ENCODE data around the gene SOX21. TPM values are rescaled to one million over a fixed set of nuclear protein-coding genes. Genes with fewer than 3 reads are reported as not detected.

Gene SOX21
- total RNA-seq, 1 experiment from 2014 or later, result not detected

DNA sequence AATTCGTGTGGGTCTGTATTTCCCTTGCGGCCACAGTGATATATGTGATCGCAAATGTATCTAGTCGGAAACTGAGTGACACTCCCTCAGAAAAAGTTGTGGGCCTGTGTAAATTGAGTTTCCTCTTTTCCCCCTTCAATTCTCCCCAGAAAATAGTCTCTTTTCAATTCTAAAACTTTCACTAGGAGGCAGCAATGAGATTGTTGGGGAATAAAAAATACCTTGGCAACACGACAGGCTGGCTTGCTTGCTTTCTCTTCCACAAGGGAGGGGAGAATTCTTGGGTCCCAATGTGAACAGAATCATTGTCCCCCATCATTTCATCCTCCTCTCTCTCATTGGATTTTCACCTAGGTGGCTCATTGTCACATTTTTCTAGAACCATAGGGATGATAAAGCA, 3.7 kb upstream of the SOX21 start:
- BruUV-seq (replicated peaks), result no TSS peak
- no peaks in the 10 kb centered on the region for H3K9me3 Mint-ChIP-seq (ENCODE audit: unreplicated experiment)
- intact Hi-C loops (cut with micrococcal nuclease), result loop anchor here (2.0 kb wide), 1 partner anchor 443 kb away; no protein-coding TSS in a partner anchor
- H3K36me3 Mint-ChIP-seq (ENCODE audit: insufficient read depth, unreplicated experiment), result no peaks in the 10 kb centered on the region
- POLR2A ChIA-PET, result interaction anchor here (0.7 kb wide), 1 partner anchor 33 kb away, joined by 4 read pairs; no protein-coding TSS in a partner anchor
- no peaks in the 10 kb centered on the region for H3K4me1 Mint-ChIP-seq (ENCODE audit: insufficient read depth, unreplicated experiment)
- peaks cover 11% of the 10 kb centered on the region for H3K27me3 Mint-ChIP-seq (ENCODE audit: insufficient read depth, unreplicated experiment)
- TF ChIP-seq CTCF (IDR thresholded peaks at IDR 0.05; ENCODE audit: unreplicated experiment), result peak; percentile 16
- H3K27ac Mint-ChIP-seq (ENCODE audit: low read depth, unreplicated experiment), result no peak overlapping the region
- DNase-seq (ENCODE audit: unreplicated experiment), result no peak
- CTCF ChIA-PET, result interaction anchor here (0.6 to 1.6 kb wide), 3 partner anchors 438 to 720 kb away, joined by 3 to 7 read pairs (median 3); no protein-coding TSS in a partner anchor
- H3K4me3 Mint-ChIP-seq (ENCODE audit: unreplicated experiment), result no peak overlapping the region

DNA sequence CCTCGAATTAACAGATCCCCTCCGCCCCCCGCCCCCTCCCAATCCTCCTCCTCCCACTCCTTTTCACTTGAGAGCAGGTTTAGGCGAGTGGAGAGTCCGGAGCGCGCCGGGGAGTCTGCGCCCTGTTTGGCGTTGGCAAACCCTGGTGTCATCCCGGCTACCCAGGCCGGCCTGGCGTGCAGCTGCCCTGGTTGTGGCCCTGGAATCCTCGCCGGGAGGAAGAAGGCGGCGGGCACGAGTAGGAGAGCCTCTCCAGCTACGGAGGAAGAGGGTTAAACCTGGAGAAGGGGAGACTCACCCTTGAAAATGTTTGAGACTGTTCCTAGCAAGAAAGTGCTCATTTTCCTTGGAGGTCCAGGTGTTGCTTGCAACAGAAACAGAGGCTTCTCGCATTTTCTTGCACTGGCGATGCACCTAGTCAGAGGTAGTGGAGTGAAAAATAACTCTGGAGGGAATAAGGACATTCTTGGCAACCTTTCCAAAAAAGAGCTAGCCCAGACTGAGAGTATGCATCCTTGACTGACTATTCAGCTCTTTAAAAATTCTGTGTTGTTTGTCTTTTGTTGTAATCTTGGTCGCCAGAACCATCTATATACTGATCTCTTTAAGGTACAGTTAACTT, 1.3 kb upstream of the SOX21 start:
- TF ChIP-seq CTCF (IDR thresholded peaks at IDR 0.05; ENCODE audit: unreplicated experiment), result no peak
- Mint-ChIP-seq H3K36me3 (ENCODE audit: insufficient read depth, unreplicated experiment) (no peaks in the 10 kb centered on the region), H3K27ac (ENCODE audit: low read depth, unreplicated experiment) (no peak overlapping the region), H3K9me3 (ENCODE audit: unreplicated experiment) (no peaks in the 10 kb centered on the region), H3K4me1 (ENCODE audit: insufficient read depth, unreplicated experiment) (no peaks in the 10 kb centered on the region), H3K4me3 (ENCODE audit: unreplicated experiment) (no peak overlapping the region), H3K27me3 (ENCODE audit: insufficient read depth, unreplicated experiment) (peaks cover 33% of the 10 kb centered on the region)
- CTCF ChIA-PET, result interaction anchor here (0.7 kb wide), 2 partner anchors 13 to 442 kb away, joined by 3 read pairs; no protein-coding TSS in a partner anchor
- DNase-seq (ENCODE audit: unreplicated experiment), result no peak
- POLR2A ChIA-PET, result no interaction called here
- BruUV-seq (replicated peaks), result no TSS peak
- intact Hi-C loops (cut with micrococcal nuclease), result no loop called here

DNA sequence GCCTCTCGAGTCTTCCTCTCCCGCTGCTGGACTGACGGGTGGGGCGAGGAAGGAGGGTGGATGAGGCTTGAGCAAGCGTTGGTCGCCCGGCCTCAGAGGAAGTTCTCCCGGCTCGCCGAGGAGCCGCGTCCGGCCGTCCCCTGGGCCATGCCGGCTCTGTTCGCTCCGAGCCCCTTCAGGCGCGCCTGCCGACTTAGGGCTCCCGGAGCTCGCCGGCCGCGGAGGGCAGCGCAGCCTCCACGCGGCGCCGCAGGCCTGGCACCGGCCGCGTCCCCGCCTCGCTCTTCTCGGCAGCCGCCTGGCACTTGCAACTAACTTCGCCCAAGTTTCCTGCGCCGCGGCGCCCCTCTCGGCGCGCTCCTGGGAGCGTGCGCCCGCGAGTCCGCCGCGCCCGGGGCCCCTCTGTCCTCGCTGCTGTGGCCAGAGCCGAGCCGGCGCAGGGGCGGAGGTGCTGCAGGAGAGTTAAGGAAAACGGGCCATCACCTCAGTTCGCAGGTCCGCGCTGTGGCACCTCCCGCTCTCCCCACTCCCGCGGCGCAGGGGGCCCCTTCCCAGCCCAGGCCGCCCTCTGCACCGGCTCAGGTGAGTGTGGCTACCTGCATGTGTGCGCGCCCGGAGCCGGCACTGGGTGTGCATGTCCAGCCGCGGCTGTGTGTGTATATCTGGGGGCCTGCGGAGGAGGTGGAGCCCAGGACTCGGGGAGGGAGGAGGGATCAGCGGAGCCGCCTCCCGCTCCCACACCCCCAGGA, 641 bp upstream of the SOX21 start:
- H3K27me3 Mint-ChIP-seq (ENCODE audit: insufficient read depth, unreplicated experiment), result peaks cover 40% of the 10 kb centered on the region
- no peaks in the 10 kb centered on the region for H3K36me3 Mint-ChIP-seq (ENCODE audit: insufficient read depth, unreplicated experiment)
- no peaks in the 10 kb centered on the region for H3K4me1 Mint-ChIP-seq (ENCODE audit: insufficient read depth, unreplicated experiment)
- H3K9me3 Mint-ChIP-seq (ENCODE audit: unreplicated experiment), result no peaks in the 10 kb centered on the region
- ChIA-PET CTCF (interaction anchor here (0.7 kb wide), 1 partner anchor 12 kb away, joined by 3 read pairs; no protein-coding TSS in a partner anchor), POLR2A (no interaction called here)
- BruUV-seq (replicated peaks), result no TSS peak
- H3K4me3 Mint-ChIP-seq (ENCODE audit: unreplicated experiment), result peak overlapping the region; percentile 48
- DNase-seq (ENCODE audit: unreplicated experiment), result peak; percentile 9
- intact Hi-C loops (cut with micrococcal nuclease), result no loop called here
- no peak overlapping the region for H3K27ac Mint-ChIP-seq (ENCODE audit: low read depth, unreplicated experiment)
- TF ChIP-seq CTCF (IDR thresholded peaks at IDR 0.05; ENCODE audit: unreplicated experiment), result no peak

DNA sequence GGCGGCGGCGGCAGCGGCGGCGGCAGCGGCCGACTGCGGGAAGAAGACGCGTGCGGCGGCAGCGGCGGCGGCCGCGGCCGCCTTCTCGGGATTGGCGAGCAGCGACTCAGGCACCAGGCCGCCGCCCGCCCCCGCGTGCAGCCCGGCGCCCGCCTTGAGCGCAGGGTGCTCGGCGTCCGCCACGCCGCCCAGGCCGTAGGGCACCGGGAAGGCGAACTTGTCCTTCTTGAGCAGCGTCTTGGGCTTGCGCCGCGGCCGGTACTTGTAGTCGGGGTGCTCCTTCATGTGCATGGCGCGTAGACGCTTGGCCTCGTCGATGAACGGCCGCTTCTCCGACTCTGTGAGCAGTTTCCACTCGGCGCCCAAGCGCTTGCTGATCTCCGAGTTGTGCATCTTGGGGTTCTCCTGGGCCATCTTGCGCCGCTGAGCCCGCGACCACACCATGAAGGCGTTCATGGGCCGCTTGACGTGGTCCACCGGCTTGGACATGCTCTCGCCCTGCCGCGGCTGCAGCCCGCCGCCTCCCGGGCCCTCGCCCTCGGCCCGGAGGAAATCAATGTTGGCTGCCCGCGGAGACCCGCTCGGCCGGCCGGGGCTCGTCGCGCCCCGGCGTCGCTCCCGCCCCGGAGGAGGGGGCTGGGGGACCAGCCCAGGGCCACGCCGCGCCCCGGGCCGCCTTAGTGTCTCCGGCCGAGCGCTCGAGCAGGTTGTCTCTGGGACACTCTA, 621 bp downstream of the SOX21 start:
- no peak for DNase-seq (ENCODE audit: unreplicated experiment)
- TF ChIP-seq CTCF (IDR thresholded peaks at IDR 0.05; ENCODE audit: unreplicated experiment), result no peak
- Mint-ChIP-seq H3K27me3 (ENCODE audit: insufficient read depth, unreplicated experiment) (peaks cover 53% of the 10 kb centered on the region), H3K4me3 (ENCODE audit: unreplicated experiment) (peak overlapping the region; percentile 48), H3K36me3 (ENCODE audit: insufficient read depth, unreplicated experiment) (no peaks in the 10 kb centered on the region), H3K9me3 (ENCODE audit: unreplicated experiment) (no peaks in the 10 kb centered on the region), H3K4me1 (ENCODE audit: insufficient read depth, unreplicated experiment) (no peaks in the 10 kb centered on the region), H3K27ac (ENCODE audit: low read depth, unreplicated experiment) (no peak overlapping the region)
- ChIA-PET POLR2A (no interaction called here), CTCF (no interaction called here)
- intact Hi-C loops (cut with micrococcal nuclease), result no loop called here
- no TSS peak for BruUV-seq (replicated peaks)
